IPS-11a (cell line): ENCODE results near the gene TMIGD1.
"Not testable (repeated sequence)": the region's sequence is repeated elsewhere in the genome, so short reads cannot be mapped to it uniquely, and the experiment has no call there.

Experiments used
- H3K4me3 ChIP-seq: one replicate; pipeline ENCODE4 v1.5.1; 2013; ENCODE audit warnings: low read depth, low read length, control low read depth

The TMIGD1 gene

DNA sequence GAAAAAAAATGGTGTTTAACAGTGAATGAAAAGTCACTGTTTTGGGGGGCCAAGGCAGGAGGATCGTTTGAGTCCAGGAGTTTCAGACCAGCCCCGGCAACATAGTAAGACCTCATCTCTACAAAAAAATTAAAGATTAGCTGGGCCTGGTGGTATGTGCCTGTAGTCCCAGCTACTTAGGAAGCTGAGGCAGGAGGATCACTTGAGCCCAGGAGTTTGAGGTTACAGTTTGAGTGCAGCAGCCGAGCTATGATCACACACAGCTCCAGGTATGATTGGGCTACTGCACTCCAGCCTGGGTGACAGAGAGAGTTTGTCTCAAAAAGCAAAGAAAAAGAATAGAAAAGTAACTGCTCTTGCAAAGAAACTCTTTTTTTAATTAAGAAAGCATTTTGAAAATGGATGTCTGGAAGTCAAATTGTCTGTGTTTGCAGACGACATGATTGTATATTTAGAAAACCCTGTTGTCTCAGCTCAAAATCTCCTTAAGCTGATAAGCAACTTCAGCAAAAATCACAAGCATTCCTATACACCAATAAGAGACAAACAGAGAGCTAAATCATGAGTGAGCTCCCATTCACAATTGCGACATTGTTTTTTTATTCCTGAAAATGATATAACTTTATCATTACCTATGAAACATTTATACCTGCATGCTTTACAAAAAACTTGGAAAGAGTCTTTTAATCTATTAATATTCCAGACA is 24.4 kb upstream of the TMIGD1 start:
- H3K4me3 ChIP-seq = no peak overlapping the region

DNA sequence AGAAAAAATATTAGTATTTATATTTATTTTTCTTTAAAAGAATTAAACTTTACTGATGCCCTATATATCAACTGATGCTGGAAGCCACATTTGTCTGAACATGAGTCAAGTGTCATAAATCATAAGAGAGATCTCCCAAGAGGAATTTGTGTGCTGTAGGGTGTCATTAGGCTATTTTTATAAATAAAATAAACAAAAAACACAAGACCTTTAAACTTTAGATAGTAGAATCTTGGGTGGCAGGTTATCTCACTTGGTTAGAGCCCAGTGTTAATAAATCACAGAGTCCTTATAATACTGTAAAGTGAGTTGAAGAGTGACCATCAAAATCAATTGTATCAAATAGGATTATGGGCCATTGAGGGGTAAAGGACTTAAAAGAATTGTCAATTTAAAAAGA is 23.6 kb upstream of the TMIGD1 start:
- no peak overlapping the region for H3K4me3 ChIP-seq

DNA sequence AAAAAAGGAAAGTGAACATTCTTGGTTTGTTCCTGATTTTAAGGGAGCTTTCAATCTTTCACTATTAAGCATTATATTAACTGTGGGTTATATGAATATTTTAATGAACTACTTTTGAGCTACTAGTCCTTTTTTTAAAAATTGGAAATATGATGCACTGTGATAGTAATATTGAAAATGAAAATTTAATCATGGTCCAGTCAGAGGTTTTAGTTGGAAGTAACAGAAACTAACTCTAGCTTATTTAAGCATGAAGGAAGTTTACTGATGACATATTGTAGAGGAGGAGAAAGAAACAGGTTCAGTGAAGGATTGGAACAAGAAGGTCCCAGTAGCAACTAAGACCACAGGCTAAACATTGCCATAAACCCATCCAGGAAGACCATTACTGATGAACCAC is 20.8 kb upstream of the TMIGD1 start:
- H3K4me3 ChIP-seq = no peak overlapping the region

GRCh38 chr17:30352240-30352814 is 18.5 kb upstream of the TMIGD1 start:
- no peak overlapping the region for H3K4me3 ChIP-seq

DNA sequence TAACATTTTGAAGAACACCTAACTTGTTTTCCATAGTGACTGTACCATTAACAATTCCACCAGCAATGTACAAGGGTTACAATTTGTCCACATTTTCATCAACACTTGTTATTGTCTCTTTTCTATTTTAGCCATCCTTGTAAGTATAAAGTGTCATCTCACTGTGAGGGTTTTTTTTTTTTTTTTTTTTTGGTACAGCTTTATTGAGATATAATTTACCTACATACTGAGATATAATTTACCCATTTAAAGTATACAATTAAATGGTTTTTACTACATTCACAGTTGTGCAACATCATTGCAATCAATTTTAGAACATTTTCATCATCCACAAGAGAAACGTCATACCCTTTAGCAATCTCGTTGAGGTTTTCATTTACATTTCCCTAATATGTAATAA is 17.9 kb upstream of the TMIGD1 start:
- H3K4me3 ChIP-seq = no peak overlapping the region

GRCh38 chr17:30351263-30351662 is 17.4 kb upstream of the TMIGD1 start:
- not testable (repeated sequence) for H3K4me3 ChIP-seq

GRCh38 chr17:30349252-30349651 is 15.4 kb upstream of the TMIGD1 start:
- no peak overlapping the region for H3K4me3 ChIP-seq

DNA sequence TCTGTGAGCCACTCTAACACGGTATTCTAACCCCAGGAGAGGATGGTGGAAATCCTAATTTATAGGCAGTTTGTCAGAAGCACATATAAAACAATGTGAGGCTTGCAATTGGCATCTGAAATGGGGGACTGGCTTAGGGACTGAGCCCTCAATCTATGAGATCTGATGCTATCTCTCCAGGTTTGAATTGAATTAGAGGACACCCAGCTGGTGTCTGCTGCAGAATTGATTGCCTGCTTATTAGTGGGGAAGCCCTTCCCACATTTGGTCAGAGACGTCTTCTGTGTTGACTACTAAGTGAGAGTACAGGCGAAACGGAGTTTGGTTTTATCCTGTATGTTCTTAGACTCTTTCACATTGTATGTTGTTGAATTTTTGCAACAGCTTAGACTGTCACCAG is 13.6 kb upstream of the TMIGD1 start:
- H3K4me3 ChIP-seq = no peak overlapping the region

GRCh38 chr17:30346221-30346795 is 12.5 kb upstream of the TMIGD1 start:
- H3K4me3 ChIP-seq = no peak overlapping the region

DNA sequence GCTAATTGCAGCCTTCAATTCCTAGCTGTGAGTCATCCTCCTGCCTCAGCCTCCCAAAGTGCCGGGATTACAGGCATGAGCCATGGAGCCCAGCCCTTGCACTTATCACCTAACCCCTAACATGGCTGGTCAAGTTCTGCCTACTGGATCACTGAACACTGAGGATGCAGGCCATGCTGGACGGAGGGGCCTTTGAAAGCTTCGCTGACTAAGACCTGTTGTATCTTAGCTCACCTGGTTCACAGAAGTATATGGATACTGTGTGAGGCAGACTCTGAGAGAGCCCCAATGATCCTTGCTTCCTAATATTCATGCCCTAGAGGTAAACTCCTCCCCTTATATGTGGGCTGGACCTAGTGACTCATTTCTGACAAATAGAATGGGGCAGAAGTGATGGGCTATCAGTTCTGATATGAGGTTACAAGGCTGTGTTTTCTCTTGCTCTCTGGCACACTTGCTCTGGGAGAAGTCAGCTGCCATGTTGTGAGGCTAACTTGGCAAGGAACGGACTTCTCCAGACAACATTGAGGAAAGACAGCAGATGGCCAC is 11.7 kb upstream of the TMIGD1 start:
- H3K4me3 ChIP-seq = no peak overlapping the region

DNA sequence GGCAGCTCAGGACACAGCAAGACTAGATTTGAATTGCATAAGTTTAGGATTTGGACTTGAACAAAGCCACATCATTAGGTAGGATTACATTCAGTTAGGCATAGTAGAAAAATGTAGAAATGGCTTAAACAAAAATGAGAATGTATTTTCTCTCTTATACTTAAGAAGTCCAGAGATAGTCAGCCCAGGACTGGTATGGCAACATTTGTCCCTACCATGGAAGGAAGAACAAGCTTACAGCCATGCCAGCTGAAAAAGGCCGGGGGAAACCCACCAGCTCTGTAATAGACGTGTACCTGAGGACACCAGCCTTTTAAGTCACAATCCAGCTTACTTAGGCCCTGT is 11.2 kb upstream of the TMIGD1 start:
- H3K4me3 ChIP-seq = no peak overlapping the region

GRCh38 chr17:30344283-30345088 is 10.6 kb upstream of the TMIGD1 start:
- H3K4me3 ChIP-seq = no peak overlapping the region

- no peak overlapping the region for H3K4me3 ChIP-seq
These were observed 9.9 kb upstream of the TMIGD1 start for GRCh38 chr17:30343796-30344195.

DNA sequence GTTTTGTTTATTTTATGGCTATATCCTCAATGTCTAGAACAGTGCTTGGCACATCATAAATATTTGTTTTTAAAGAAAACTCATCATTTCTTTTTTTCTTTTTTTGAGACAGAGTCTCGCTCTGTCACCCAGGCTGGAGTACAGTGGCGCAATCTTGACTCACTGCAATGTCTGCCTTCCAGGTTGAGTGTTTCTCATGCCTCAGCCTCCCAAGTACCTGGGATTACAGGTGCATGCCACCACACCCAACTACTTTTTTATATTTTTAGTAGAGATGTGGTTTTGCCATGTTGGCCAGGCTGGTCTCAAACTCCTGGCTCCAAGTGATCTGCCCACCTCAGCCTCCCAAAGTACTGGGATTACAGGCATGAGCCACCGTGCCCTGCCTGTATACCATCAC is 9.4 kb upstream of the TMIGD1 start:
- H3K4me3 ChIP-seq = not testable (repeated sequence)

- H3K4me3 ChIP-seq = no peak overlapping the region
These were observed 7.9 kb upstream of the TMIGD1 start for GRCh38 chr17:30341703-30342249.

- no peak overlapping the region for H3K4me3 ChIP-seq
These were observed 7.0 kb upstream of the TMIGD1 start for GRCh38 chr17:30340801-30341356.

DNA sequence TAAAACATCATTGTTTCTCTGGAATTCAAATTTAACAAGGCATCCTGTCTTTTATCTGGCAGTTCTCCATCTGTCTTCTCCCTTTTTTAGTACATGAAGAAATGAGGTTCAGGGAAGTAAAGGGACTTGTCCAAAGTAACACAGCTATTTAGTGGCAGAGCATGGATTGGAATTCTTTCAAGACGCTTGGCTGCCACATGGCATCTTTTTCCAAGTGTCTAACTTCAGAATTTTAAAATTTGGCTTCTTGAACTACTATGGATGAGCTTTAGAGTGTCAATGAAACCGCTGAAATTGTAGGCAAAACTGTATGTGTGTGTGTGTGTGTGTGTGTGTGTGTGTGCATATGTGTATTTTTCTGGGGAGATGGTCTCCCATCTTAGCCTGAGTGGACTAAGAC is 5.2 kb upstream of the TMIGD1 start:
- no peak overlapping the region for H3K4me3 ChIP-seq

DNA sequence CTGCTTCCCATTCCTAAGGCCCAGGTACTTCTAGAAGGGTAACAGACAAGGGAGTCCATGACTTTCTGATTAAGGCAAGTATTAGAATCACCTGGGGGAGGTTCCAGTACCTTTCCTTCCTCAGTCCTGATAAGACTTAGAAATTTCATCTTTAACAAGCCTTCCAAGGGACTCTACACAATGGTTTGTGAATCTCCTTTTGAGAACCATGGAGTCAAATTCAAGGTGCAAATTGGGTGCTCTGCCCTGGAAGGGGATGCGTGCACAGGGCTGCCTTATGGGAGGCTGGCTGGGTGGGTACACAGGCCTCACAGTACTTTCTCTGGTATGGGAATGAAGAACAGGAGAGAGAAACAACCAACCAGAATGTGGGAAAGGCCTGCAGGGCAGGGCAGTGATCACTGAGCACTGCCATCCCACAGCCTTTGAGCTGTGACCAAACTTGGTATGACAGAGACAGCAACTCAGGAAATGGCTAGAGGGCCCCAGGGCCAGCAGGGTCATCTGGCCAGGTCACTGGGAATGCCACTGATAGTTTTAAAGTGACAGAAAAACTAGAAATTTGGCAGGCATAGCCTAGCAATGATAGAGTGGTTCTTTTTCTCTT is 3.6 kb upstream of the TMIGD1 start:
- no peak overlapping the region for H3K4me3 ChIP-seq

- no peak overlapping the region for H3K4me3 ChIP-seq
These were observed 2.7 kb upstream of the TMIGD1 start for GRCh38 chr17:30336369-30337171.

- H3K4me3 ChIP-seq = no peak overlapping the region
These were observed 564 bp upstream of the TMIGD1 start for GRCh38 chr17:30334421-30334820.
